SW480 (cell line): ENCODE results near the gene CERS5.

ENCODE experiments used
- DNase-seq: peaks from one replicate; pipeline ENCODE4 v3.0.0-alpha.2; 2016; ENCODE audit warnings: low spot score

The CERS5 gene

DNA sequence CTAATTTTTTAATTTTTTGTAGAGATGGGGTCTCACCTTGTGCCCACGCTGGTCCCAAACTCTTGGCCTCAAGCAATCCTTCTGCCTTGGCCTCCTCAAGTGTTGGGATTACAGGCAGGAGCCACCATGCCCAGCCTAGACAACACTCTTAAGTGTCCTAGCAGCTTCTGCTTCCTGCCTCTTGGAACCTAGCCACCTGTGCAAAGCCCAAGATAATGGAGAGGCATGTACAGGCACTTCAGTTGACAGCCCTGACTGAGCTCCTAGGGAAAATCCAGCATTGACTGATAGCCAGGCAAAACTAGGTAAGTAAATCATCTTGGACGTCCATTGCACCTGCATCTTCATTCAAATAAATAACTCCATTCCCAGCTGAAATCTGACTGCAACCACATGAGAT lies 39.6 kb downstream of the CERS5 start:
- no peak for DNase-seq

DNA sequence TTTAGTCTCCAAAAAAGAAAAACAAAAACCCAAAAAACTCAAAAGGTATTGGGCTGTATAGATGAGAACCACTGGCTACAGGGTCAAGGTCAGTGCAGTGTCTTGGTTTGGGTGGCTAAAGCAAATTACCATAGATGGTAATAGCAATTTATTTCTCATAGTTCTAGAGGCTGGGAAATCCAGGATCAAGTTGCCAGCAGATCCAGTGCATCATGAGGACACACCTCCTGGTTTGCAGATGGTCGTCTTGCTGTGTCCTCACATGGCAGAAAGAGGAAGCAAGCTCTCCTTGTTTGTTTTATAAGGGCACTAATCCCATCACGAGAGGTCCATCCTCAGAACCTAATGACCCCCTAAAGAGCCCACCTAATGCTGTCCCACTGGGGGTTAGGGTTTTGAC lies 44.0 kb downstream of the CERS5 start:
- no peak for DNase-seq

GRCh38 chr12:50121641-50122040 lies 45.5 kb downstream of the CERS5 start:
- no peak for DNase-seq

DNA sequence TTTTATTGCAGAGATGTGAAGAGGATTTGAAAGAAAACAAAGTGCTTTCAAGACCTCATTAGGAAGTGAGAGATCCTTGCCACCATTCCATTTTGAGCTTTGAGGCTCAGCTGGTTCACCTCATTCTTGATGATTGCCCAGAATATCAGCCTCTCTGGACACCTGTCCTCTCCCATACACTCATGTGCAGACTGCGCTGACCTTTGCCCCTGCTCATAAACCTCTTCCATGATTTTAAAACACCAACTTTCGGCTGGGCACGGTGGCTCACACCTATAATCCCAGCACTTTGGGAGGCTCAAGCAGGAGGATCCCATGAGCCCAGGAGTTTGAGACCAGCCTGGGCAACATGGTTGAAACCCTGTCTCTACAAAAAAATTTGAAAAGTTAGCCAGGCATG lies 46.2 kb downstream of the CERS5 start:
- no peak for DNase-seq

- no peak for DNase-seq
Observed at GRCh38 chr12:50120521-50120920, 46.6 kb downstream of the CERS5 start.

DNA sequence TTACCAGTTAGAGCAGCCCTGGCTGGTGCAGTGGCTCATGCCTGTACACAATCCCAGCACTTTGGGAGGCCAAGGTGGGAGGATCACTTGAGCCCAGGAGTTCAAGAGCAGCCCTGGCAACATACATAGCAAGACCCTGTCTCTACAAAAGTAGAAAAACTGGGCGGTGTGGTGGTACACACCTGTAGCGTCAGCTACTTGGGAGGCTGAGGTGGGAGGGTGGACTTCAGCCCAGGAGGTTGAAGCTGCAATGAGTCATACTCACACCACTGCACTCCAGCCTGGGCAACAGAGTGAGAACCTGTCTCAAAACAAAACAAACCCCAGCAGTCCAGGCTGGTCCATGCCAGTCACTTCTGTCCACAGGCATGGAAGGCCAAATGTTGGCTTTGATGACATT lies 47.8 kb downstream of the CERS5 start:
- DNase-seq: no peak

GRCh38 chr12:50117057-50117622 lies 50.0 kb downstream of the CERS5 start:
- DNase-seq: no peak

DNA sequence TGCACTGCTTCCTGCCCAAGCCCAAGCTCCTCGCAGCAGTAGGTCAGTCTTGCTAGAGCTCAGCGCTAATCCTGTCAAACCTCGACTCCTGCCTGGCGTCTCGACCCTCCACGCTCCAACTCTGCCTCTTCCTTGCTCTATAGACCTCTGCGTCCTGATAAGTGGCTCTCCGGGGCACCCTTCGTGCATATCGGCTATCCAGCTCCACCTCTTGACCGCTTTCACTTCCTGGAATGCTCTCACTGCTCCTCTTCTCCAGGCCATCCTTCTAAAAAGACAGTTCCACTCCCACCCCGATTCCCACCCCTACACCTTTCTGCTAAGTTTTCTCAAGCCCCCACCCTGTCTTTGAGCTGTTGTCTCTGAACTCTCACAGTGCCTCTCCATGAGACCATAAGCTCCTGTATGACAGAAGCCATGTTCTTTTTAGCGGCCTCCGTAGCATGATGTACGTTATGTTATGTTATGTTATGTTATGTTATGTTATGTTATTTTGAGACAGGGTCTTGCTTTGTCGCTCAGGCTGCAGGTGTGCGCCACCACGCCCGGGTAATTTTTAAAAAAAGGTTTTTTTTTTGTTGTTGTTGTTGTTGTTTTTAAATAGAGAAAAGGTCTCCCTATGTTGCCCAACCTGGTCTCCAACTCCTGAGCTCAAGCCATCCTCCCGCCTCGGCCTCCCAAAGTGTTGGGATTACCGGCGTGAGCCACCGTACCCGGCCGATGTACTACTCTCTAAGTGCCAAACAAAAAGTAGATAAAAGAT lies 54.5 kb downstream of the CERS5 start:
- peak; percentile 73 for DNase-seq

- peak; percentile 99 for DNase-seq
Observed at GRCh38 chr12:50111693-50112455, 55.3 kb downstream of the CERS5 start, which contains the start of gene COX14. COX14 (plus strand) TSS chr12:50112236; CDS start chr12:50120044, 7,808 bp downstream.

- no peak for DNase-seq
Observed at GRCh38 chr12:50111395-50111692, 55.8 kb downstream of the CERS5 start.

- DNase-seq: peak; percentile 76
Observed at GRCh38 chr12:50110762-50111351, 56.3 kb downstream of the CERS5 start.

DNA sequence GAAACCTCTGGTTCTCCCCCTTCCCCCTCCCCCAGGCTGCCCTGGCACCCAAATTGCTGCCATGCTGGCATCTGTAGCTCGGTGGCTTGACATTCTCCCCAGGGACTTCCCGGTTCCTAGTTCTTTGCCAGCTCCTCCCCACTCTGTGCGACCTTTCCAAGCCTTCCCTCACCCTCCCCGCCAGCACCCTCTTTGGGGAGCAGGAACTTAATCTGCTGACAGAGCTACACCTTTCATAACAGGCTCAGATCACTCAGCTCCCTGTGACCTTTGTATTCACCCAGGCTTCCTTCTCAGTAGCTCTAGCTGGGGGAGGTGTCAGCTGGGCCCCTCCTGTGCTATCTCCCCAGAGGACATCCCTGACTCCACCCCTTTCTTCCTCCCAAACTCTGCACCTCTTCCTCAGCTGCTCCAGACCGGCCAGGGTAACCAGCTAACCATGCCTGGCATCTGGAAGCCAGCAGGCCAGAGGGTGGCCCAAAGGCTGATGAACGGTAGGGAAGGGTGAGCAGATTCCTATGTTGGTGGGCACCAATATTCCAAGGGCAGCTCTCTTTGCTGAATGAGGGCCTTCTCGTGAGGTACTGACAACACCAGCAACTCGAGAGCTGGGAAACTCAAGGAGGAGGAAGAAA lies 56.9 kb downstream of the CERS5 start:
- DNase-seq: peak; percentile 29

- no peak for DNase-seq
Observed at GRCh38 chr12:50109319-50109718, 57.9 kb downstream of the CERS5 start.

DNA sequence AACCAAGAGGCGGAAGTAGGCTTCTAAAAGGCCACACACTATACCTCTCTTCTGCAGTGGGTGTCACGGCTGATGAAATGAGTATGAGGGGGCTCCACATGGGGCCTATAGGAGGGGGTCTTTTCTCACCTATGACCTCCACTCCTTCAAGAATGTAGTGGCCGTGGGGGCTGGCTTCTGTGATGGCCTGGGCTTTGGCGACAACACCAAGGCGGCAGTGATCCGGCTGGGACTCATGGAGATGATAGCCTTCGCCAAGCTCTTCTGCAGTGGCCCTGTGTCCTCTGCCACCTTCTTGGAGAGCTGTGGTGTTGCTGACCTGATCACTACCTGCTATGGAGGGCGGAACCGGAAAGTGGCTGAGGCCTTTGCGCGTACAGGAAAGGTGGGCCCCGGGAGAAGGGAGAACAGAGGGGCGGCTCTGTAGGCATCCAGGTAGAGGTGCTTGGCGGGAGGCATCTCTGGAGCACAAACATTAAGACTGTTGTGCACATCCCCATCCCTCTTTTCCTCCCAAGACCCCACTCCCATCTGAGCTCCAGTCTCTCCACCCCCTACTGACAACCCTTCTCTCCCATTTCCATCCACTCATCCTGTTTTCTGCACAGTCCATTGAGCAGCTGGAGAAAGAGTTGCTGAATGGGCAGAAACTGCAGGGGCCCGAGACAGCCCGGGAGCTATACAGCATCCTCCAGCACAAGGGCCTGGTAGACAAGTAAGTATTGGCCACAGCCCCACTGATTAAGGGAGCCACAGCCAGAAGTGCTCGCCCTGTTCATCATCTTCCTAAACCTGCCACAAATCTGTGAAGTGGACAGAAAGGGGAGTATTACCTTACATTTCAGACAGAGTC lies 59.5 kb downstream of the CERS5 start:
- no peak for DNase-seq

DNA sequence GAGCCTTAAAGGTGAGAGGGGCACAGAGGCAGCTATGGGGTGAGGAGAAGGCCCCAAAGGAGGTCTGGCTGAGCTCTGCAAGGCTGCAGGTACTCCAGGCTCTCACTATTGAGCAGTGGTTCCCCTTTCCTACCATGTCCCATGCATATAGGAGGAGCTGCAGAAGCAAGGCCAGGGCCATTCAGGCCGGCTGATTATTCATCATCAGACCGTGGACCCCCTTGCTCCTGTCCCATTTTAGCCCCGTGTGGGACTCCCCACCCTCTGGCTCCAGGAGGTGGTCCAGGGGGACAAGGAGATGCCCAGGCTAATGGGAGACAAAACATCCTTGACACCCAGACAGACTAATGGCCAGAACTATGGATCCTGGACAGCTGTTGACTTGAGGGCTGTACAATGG lies 60.3 kb downstream of the CERS5 start:
- no peak for DNase-seq

- DNase-seq: no peak
Observed at GRCh38 chr12:50105913-50106450, 61.2 kb downstream of the CERS5 start.

- DNase-seq: no peak
Observed at GRCh38 chr12:50104417-50105366, 62.5 kb downstream of the CERS5 start.

DNA sequence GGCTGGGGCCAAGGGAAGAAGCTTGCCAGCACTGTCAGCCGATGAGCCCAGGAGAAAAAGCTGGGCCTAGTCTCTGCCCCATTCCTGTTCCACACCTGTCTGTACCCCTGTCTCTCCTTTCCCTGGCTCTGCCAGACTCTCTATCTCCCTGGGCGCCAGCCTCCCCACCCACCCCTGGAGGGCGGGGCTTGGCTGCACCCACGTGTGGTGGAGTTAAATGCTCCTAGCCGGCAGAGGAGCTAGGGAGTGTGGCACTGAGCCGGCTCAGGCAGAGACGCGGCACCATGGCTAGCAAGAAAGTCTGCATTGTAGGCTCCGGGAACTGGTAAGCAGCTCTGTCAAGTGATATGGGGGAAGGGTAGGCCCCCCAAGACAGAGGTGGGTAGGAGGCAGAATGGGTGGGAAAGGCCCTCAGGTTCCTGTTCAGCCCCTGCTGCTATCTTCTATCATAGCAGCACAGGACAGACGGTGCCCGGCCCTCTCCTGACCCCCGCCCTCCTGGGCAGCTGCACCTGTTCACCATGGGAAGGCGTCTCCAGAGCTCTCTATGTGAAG lies 63.3 kb downstream of the CERS5 start, which contains the start of gene GPD1:
GPD1 (plus strand) TSS at position 242 of the 555 bp plus-strand sequence; CDS start at position 285, 43 bp downstream.
- DNase-seq: peak; percentile 66

- no peak for DNase-seq
Observed at GRCh38 chr12:50103351-50103750, 63.8 kb downstream of the CERS5 start.
